HEK293 (cell line): ENCODE measurements around the gene RALGAPA1.

Experiments
- SP2 ChIP-seq: fragments of 450-650 bp; formaldehyde crosslinking; IDR thresholded peaks from 2 replicates; pipeline ENCODE4 v1.5.1; 2016; ENCODE audit warnings: missing biosample characterization, missing genetic modification characterization
- SP7 ChIP-seq: fragments of 450-650 bp; formaldehyde crosslinking; IDR thresholded peaks from 2 replicates; pipeline ENCODE4 v1.5.1; 2016; ENCODE audit warnings: missing biosample characterization, missing genetic modification characterization
- TCF7L2 ChIP-seq: IDR thresholded peaks from 2 replicates; pipeline ENCODE4 v1.6.1; 2011; ENCODE audit warnings: low read depth, mild to moderate bottlenecking, inconsistent platforms, low read length, moderate library complexity, borderline replicate concordance
- ZNF16 ChIP-seq: fragments of 450-650 bp; formaldehyde crosslinking; IDR thresholded peaks from 2 replicates; pipeline ENCODE4 v1.5.1; 2016; ENCODE audit warnings: low read depth, missing biosample characterization, missing genetic modification characterization
- ZNF292 ChIP-seq: fragments of 450-650 bp; formaldehyde crosslinking; IDR thresholded peaks from 2 replicates; pipeline ENCODE4 v1.5.1; 2016; ENCODE audit warnings: low read depth, missing biosample characterization, missing genetic modification characterization, borderline replicate concordance
- ZNF335 ChIP-seq: fragments of 450-650 bp; formaldehyde crosslinking; conservative IDR thresholded peaks from 2 replicates; pipeline ENCODE4 v1.5.1; 2016; ENCODE audit warnings: missing biosample characterization, missing genetic modification characterization
- ZNF585B ChIP-seq: fragments of 450-650 bp; formaldehyde crosslinking; IDR thresholded peaks from 2 replicates; pipeline ENCODE4 v1.5.1; 2016; ENCODE audit warnings: missing biosample characterization, missing genetic modification characterization
- ZNF785 ChIP-seq: fragments of 450-650 bp; formaldehyde crosslinking; IDR thresholded peaks from 2 replicates; pipeline ENCODE4 v1.5.1; 2016; ENCODE audit warnings: missing biosample characterization, missing genetic modification characterization
- ZNF837 ChIP-seq: fragments of 450-650 bp; formaldehyde crosslinking; IDR thresholded peaks from 2 replicates; pipeline ENCODE4 v1.5.1; 2016; ENCODE audit warnings: missing biosample characterization, missing genetic modification characterization
- TF ChIP-seq, protein P1 (sequence below): fragments of 450-650 bp; formaldehyde crosslinking; IDR thresholded peaks from 2 replicates; pipeline ENCODE4 v1.5.1; 2016; ENCODE audit warnings: missing biosample characterization, missing genetic modification characterization, low read depth
- TF ChIP-seq, protein P2 (sequence below): fragments of 450-650 bp; formaldehyde crosslinking; IDR thresholded peaks from 2 replicates; pipeline ENCODE4 v1.5.1; 2016; ENCODE audit warnings: missing biosample characterization, missing genetic modification characterization
- TF ChIP-seq, protein P3 (sequence below): fragments of 450-650 bp; formaldehyde crosslinking; IDR thresholded peaks from 2 replicates; pipeline ENCODE4 v1.5.1; 2016; ENCODE audit warnings: missing biosample characterization, missing genetic modification characterization

DNA sequence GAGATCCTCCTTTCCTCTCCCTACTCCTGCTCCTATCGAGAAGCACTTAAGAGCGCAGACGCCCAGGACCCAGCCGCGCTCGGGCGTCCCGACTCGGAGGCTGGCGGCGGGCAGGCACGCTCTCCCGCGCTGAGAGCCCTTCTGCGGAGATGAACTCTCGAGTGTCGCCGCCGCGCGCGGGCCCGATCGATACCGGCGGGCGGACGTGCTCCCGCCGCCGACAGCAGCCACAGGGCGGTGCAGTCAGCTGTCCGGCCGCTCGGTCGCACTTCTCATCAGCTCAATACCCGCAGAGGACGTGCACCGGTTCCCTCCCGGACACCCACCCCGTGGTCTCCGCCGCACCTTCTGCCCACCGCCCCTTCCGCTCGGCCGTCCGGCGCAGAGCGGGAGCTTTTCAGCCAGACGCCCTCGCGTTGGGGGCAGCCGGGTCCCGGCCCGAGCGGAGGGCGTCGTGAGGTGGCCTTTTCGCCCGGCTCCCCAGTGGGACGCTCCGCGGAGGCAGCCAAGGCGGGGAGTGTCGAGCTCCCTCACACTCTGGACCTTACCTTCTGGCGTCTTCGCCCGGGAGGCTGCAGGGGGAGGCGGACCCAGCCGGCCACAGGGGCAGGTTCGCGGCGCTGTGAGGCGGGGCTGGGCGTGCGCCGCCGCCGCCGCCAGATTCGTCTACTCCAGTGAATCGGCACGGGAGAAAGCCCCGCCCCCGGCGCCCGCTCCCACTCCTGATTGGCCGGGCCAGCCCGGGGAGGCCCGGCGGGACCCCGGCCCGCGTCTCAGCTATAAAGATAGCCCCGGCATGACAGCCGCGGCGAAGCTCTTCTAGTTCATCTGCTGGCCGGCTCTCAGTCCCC is 275.5 kb downstream of the RALGAPA1 start, which contains the start of gene INSM2:
- TF ChIP-seq, protein P1, sequence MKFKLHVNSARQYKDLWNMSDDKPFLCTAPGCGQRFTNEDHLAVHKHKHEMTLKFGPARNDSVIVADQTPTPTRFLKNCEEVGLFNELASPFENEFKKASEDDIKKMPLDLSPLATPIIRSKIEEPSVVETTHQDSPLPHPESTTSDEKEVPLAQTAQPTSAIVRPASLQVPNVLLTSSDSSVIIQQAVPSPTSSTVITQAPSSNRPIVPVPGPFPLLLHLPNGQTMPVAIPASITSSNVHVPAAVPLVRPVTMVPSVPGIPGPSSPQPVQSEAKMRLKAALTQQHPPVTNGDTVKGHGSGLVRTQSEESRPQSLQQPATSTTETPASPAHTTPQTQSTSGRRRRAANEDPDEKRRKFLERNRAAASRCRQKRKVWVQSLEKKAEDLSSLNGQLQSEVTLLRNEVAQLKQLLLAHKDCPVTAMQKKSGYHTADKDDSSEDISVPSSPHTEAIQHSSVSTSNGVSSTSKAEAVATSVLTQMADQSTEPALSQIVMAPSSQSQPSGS (tag by site-specific recombination) = no peak
- TF ChIP-seq SP2 (tag by site-specific recombination) (peak; percentile 72; the same call in 1 of the 2 replicates), TCF7L2 (no peak), ZNF16 (tag by site-specific recombination) (no peak), ZNF837 (tag by site-specific recombination) (no peak), ZNF335 (tag by site-specific recombination) (peak; percentile 79; the same call in 1 of the 2 replicates), ZNF785 (tag by site-specific recombination) (no peak), SP7 (no peak), ZNF292 (tag by site-specific recombination) (no peak), ZNF585B (tag by site-specific recombination) (no peak)
- TF ChIP-seq, protein P2, sequence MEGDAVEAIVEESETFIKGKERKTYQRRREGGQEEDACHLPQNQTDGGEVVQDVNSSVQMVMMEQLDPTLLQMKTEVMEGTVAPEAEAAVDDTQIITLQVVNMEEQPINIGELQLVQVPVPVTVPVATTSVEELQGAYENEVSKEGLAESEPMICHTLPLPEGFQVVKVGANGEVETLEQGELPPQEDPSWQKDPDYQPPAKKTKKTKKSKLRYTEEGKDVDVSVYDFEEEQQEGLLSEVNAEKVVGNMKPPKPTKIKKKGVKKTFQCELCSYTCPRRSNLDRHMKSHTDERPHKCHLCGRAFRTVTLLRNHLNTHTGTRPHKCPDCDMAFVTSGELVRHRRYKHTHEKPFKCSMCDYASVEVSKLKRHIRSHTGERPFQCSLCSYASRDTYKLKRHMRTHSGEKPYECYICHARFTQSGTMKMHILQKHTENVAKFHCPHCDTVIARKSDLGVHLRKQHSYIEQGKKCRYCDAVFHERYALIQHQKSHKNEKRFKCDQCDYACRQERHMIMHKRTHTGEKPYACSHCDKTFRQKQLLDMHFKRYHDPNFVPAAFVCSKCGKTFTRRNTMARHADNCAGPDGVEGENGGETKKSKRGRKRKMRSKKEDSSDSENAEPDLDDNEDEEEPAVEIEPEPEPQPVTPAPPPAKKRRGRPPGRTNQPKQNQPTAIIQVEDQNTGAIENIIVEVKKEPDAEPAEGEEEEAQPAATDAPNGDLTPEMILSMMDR (tag by site-specific recombination) = 0 out of 2 replicates have a peak, but pooled peaks have one; percentile 51
- TF ChIP-seq, protein P3, sequence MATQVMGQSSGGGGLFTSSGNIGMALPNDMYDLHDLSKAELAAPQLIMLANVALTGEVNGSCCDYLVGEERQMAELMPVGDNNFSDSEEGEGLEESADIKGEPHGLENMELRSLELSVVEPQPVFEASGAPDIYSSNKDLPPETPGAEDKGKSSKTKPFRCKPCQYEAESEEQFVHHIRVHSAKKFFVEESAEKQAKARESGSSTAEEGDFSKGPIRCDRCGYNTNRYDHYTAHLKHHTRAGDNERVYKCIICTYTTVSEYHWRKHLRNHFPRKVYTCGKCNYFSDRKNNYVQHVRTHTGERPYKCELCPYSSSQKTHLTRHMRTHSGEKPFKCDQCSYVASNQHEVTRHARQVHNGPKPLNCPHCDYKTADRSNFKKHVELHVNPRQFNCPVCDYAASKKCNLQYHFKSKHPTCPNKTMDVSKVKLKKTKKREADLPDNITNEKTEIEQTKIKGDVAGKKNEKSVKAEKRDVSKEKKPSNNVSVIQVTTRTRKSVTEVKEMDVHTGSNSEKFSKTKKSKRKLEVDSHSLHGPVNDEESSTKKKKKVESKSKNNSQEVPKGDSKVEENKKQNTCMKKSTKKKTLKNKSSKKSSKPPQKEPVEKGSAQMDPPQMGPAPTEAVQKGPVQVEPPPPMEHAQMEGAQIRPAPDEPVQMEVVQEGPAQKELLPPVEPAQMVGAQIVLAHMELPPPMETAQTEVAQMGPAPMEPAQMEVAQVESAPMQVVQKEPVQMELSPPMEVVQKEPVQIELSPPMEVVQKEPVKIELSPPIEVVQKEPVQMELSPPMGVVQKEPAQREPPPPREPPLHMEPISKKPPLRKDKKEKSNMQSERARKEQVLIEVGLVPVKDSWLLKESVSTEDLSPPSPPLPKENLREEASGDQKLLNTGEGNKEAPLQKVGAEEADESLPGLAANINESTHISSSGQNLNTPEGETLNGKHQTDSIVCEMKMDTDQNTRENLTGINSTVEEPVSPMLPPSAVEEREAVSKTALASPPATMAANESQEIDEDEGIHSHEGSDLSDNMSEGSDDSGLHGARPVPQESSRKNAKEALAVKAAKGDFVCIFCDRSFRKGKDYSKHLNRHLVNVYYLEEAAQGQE (tag by site-specific recombination) = no peak; the same call in 1 of the 2 replicates
